Fibroblast of lung (primary cell): ENCODE results near the gene ACER3. TPM values are rescaled to one million over a fixed set of nuclear protein-coding genes. Genes with fewer than 3 reads are reported as not detected.

Source experiments
- DNase-seq, 2 donors: peaks; one replicate each; pipeline versions ENCODE4 v3.0.0 to v3.0.0-alpha.2; 2010; ENCODE audit warnings: low read depth in 2 of 2
- H2AFZ ChIP-seq: 2 replicates; pipeline ENCODE4 v1.5.1; 2012; ENCODE audit warnings: low read length, control low read depth, inconsistent platforms
- H3K27ac ChIP-seq: 2 replicates; pipeline ENCODE4 v1.5.1; 2011; ENCODE audit warnings: low read length, control low read depth; ENCODE audit not compliant: insufficient read depth
- H3K27me3 ChIP-seq: 2 replicates; pipeline ENCODE4 v1.5.1; 2011; ENCODE audit warnings: mild to moderate bottlenecking, low read length; ENCODE audit not compliant: control insufficient read depth, insufficient read depth
- H3K36me3 ChIP-seq: 2 replicates; pipeline ENCODE4 v1.5.1; 2011; ENCODE audit warnings: low read length; ENCODE audit not compliant: control insufficient read depth, insufficient read depth
- H3K4me1 ChIP-seq: 2 replicates; pipeline ENCODE4 v1.5.1; 2011; ENCODE audit warnings: low read length; ENCODE audit not compliant: control insufficient read depth, insufficient read depth; ENCODE audit errors: extremely low read depth
- H3K4me2 ChIP-seq: 2 replicates; pipeline ENCODE4 v1.5.1; 2011; ENCODE audit warnings: low read length, control low read depth; ENCODE audit not compliant: insufficient read depth; ENCODE audit errors: extremely low read depth
- H3K4me3 ChIP-seq, 4 experiments: fragments of 200-600 bp in 1 of 4; sonication (generic) in 1 of 4; replicated peaks in 1 of 4; 2 replicates each; pipeline ENCODE4 v1.5.1; 2011 to 2016; ENCODE audit warnings: low read length in 4 of 4, low read depth in 3 of 4, mild to moderate bottlenecking in 3 of 4, control low read depth in 2 of 4, inconsistent platforms in 1 of 4, mixed read lengths in 1 of 4; ENCODE audit not compliant: insufficient read depth in 1 of 4; ENCODE audit errors: control extremely low read depth in 1 of 4
- H3K79me2 ChIP-seq: 2 replicates; pipeline ENCODE4 v1.5.1; 2012; ENCODE audit warnings: mild to moderate bottlenecking, low read length, inconsistent platforms; ENCODE audit not compliant: control insufficient read depth, insufficient read depth
- H3K9ac ChIP-seq: 2 replicates; pipeline ENCODE4 v1.5.1; 2011; ENCODE audit warnings: mild to moderate bottlenecking, low read length, control low read depth; ENCODE audit not compliant: insufficient read depth
- H3K9me3 ChIP-seq: 2 replicates; pipeline ENCODE4 v1.5.1; 2012; ENCODE audit warnings: low read depth, low read length; ENCODE audit not compliant: control insufficient read depth, insufficient read depth
- H4K20me1 ChIP-seq: 2 replicates; pipeline ENCODE4 v1.5.1; 2011; ENCODE audit warnings: low read length; ENCODE audit not compliant: control insufficient read depth, insufficient read depth; ENCODE audit errors: extremely low read depth
- CTCF ChIP-seq, 2 donors: IDR thresholded peaks in 1 of 2; conservative IDR thresholded peaks in 1 of 2; 1 replicate in 1 of 2; 2 replicates in 1 of 2; pipeline ENCODE4 v1.5.1; 2011 to 2012; ENCODE audit warnings: low read length in 2 of 2, control low read depth in 1 of 2, inconsistent platforms in 1 of 2, low read depth in 1 of 2, mild to moderate bottlenecking in 1 of 2
- EZH2 ChIP-seq: IDR thresholded peaks from 2 replicates; pipeline ENCODE4 v1.5.1; 2012; ENCODE audit warnings: low read length, control low read depth, mild to moderate bottlenecking; ENCODE audit errors: missing control alignments
- polyA plus RNA-seq, 2 donors: library from polyadenylated mRNA; depleted of rRNA in 1 of 2; stranded (reverse) in 1 of 2; unstranded in 1 of 2; fragments of >200 nt; gene quantifications; 2 replicates each; pipeline ENCODE4 v1.2.1, GENCODE V29; 2011 to 2012; ENCODE audit warnings: missing spikeins in 1 of 2
- total RNA-seq: library from RNA; depleted of rRNA; stranded (reverse); fragments of >200 nt; gene quantifications from 2 replicates; pipeline ENCODE4 v1.2.1, GENCODE V29; 2014

The ACER3 gene
- total and polyA plus RNA-seq, 2 donors (not counting 1 experiment from before 2014, with no cell fraction given): 6.1 to 22.3 TPM

GRCh38 chr11:77039491-77040400 is 179.0 kb downstream of the ACER3 start:
- DNase-seq: peak; percentile 42 to 56
- TF ChIP-seq CTCF (conservative IDR thresholded peaks at IDR 0.05 in 1 of 2, IDR thresholded peaks at IDR 0.05 in 1 of 2; ENCODE audit: low read depth in 1 of 2, low read length in 2 of 2) (peak; percentile 59 to 61), EZH2 (peak; percentile 35)
- no peak overlapping the region for H3K9ac ChIP-seq
- H3K79me2 ChIP-seq: no peaks in the 10 kb centered on the region
- H3K9me3 ChIP-seq: no peaks in the 10 kb centered on the region
- no peaks in the 10 kb centered on the region for H3K36me3 ChIP-seq
- no peak overlapping the region for H3K27ac ChIP-seq
- H3K4me2 ChIP-seq: peak overlapping the region; percentile 75
- H4K20me1 ChIP-seq: no peaks in the 10 kb centered on the region
- H2AFZ ChIP-seq: no peak overlapping the region
- no peaks in the 10 kb centered on the region for H3K4me1 ChIP-seq
- H3K27me3 ChIP-seq: peaks cover 32% of the 10 kb centered on the region
- peak overlapping the region in 3 of 4 experiments; percentile 26 to 50 (median 35) for H3K4me3 ChIP-seq

GRCh38 chr11:77040401-77040777 is 179.7 kb downstream of the ACER3 start:
- H2AFZ ChIP-seq: no peak overlapping the region
- no peaks in the 10 kb centered on the region for H3K4me1 ChIP-seq
- peaks cover 30% of the 10 kb centered on the region for H3K27me3 ChIP-seq
- no peaks in the 10 kb centered on the region for H3K9me3 ChIP-seq
- no peak for TF ChIP-seq EZH2
- TF ChIP-seq CTCF (conservative IDR thresholded peaks at IDR 0.05 in 1 of 2, IDR thresholded peaks at IDR 0.05 in 1 of 2; ENCODE audit: low read depth in 1 of 2, low read length in 2 of 2): no peak
- no peak overlapping the region for H3K4me3 ChIP-seq
- H4K20me1 ChIP-seq: no peaks in the 10 kb centered on the region
- no peak overlapping the region for H3K9ac ChIP-seq
- no peaks in the 10 kb centered on the region for H3K79me2 ChIP-seq
- no peak overlapping the region for H3K4me2 ChIP-seq
- no peak for DNase-seq
- no peak overlapping the region for H3K27ac ChIP-seq
- H3K36me3 ChIP-seq: no peaks in the 10 kb centered on the region

GRCh38 chr11:77040889-77041288 is 180.2 kb downstream of the ACER3 start:
- H3K4me3 ChIP-seq: no peak overlapping the region
- no peak overlapping the region for H3K27ac ChIP-seq
- peaks cover 28% of the 10 kb centered on the region for H3K27me3 ChIP-seq
- no peak overlapping the region for H3K9ac ChIP-seq
- no peaks in the 10 kb centered on the region for H3K9me3 ChIP-seq
- no peaks in the 10 kb centered on the region for H3K79me2 ChIP-seq
- DNase-seq: no peak
- TF ChIP-seq EZH2 (no peak), CTCF (conservative IDR thresholded peaks at IDR 0.05 in 1 of 2, IDR thresholded peaks at IDR 0.05 in 1 of 2; ENCODE audit: low read depth in 1 of 2, low read length in 2 of 2) (no peak)
- H3K36me3 ChIP-seq: no peaks in the 10 kb centered on the region
- H3K4me1 ChIP-seq: no peaks in the 10 kb centered on the region
- H2AFZ ChIP-seq: no peak overlapping the region
- no peak overlapping the region for H3K4me2 ChIP-seq
- no peaks in the 10 kb centered on the region for H4K20me1 ChIP-seq
